ENCODE results near the gene PI4K2A. TPM values are rescaled to one million over a fixed set of nuclear protein-coding genes. Genes with fewer than 3 reads are reported as not detected.
"Not testable (repeated sequence)": the region's sequence is repeated elsewhere in the genome, so short reads cannot be mapped to it uniquely, and the experiment has no call there.

The PI4K2A gene
- polyA plus RNA-seq, 1 donor: 9.5 TPM

DNA sequence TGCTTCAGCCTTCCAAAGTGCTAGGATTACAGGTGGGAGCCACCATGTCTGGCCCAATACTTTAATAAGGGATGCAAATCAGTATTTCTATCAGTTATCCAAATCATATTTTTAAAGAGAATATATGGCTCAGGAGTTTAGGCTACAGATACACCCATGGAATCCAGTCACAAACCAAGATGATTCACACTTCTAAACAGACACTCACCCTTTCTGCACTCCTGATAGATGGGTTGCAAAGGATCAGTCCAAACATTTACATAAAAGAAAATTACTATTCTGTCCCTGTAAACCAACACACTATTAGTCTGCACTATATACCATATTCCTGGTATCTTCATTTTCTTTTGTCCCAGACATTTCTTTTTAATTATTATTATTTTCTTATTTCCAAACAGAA, 9.4 kb upstream of the PI4K2A start:
- no peak for DNase-seq (ENCODE audit: low read depth)

DNA sequence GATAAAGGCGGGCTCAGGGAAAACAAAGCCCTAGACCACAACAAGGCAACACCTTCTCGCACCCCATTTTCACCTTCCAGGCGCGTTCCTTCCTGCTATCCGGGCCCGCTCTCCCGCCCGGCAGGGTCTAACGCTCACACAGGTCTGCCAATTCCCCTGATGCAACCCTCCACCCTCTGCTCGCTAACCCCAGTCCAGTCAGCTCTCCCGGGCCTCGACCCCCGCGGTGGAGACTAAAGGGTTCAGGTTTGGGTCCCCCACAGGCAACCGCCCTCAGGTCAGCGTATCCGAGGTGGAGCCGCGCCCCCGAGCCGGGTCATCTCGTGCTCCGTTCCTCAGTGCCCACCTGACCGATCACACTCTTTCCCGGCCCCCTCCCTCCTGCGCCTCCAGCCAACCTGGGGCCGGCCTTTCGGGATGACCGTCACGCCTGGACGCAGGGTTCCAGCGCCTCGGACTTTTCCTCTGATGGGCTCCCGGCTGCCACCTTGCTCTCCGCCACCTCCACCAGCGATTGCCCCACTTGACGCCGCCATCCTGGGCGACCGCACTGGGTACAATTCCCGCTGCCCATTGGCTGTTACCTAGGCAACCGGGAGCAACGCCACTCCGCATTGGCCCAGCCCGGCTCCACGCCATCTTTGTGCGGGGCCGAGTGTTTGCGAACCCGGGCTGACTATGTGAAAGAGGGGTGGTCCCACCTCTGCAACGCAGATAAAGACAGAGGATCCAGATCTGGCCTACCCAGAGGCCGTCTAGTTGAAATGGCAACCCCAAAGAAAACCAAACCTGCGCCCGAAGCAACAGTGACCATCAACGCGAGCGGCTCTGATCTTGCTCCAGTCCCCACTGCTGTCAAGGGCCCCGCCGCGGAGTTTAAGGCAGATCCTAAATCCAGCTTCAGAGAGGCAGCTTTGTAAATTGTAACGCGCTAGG, 7.3 kb upstream of the PI4K2A start, which contains the start of gene MORN4:
Gene MORN4, minus strand, starts transcription at position 552 of the 936 bp plus-strand sequence. CDS start 13,847 bp downstream, outside the sequence.
- DNase-seq (ENCODE audit: low read depth): peak; percentile 62

GRCh38 chr10:97633921-97634320, 6.5 kb upstream of the PI4K2A start:
- DNase-seq (ENCODE audit: low read depth): no peak

GRCh38 chr10:97635577-97635976, 4.9 kb upstream of the PI4K2A start:
- no peak for DNase-seq (ENCODE audit: low read depth)

DNA sequence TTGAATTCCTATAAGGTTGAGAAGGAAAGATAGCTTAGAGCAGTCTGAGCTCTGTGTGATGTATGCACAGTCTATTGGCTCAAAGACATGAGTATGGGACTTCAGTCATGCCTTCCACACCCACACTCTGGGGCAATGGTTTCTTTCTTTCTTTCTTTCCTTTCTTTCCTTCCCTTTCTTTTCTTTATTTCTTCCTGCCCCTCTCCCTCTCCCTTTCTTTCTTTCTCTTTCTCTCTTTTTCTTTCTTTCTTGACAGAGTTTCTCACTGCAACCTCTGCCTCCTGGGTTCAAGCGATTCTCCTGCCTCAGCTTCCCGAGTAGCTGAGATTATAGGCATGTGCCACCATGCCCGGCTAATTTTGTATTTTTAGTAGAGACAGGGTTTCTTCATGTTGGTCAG, 1.4 kb upstream of the PI4K2A start:
- DNase-seq (ENCODE audit: low read depth): not testable (repeated sequence)

DNA sequence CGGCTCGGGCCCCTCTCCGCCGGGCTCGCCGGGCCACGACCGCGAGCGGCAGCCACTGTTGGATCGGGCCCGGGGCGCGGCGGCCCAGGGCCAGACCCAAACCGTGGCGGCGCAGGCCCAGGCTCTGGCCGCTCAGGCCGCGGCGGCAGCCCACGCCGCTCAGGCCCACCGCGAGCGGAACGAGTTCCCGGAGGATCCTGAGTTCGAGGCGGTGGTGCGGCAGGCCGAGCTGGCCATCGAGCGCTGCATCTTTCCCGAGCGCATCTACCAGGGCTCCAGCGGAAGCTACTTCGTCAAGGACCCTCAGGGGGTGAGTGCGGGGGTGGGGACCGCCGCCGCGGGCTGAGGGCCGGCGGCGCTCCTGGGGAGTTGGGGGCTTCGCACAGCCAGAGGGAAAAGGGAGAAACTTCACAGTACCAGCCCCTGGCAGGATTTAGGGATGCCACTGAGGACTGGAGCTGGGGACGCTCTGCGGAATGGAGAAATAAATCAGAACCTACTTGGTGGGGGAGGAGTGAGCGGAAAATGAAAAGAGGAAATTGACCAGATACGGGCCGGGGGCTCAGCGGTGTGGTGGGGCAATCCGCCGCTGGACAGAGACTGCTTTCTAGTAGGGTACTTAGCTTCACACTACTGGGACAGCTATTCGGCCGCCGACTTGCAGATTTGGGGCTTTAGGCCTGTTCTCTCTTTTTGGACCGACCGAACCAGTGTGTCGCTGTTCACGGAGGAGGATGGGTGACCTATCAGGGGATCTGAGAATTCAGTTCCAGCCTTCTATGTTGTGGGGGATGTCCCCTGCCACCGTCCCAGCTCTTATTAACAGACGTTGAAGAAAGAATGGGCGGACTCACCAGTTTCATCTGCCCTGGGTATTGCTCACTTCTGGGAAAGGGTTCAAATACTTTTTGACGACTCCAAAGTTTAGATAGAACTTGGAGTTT, 669 bp downstream of the PI4K2A start:
- DNase-seq (ENCODE audit: low read depth): no peak

- not testable (repeated sequence) for DNase-seq (ENCODE audit: low read depth)
Measured at GRCh38 chr10:97642471-97643159, 2.1 kb downstream of the PI4K2A start.

GRCh38 chr10:97643441-97643985, 3.0 kb downstream of the PI4K2A start:
- DNase-seq (ENCODE audit: low read depth): no peak

- no peak for DNase-seq (ENCODE audit: low read depth)
Measured at GRCh38 chr10:97644936-97645335, 4.5 kb downstream of the PI4K2A start.

GRCh38 chr10:97647556-97647955, 7.1 kb downstream of the PI4K2A start:
- no peak for DNase-seq (ENCODE audit: low read depth)

DNA sequence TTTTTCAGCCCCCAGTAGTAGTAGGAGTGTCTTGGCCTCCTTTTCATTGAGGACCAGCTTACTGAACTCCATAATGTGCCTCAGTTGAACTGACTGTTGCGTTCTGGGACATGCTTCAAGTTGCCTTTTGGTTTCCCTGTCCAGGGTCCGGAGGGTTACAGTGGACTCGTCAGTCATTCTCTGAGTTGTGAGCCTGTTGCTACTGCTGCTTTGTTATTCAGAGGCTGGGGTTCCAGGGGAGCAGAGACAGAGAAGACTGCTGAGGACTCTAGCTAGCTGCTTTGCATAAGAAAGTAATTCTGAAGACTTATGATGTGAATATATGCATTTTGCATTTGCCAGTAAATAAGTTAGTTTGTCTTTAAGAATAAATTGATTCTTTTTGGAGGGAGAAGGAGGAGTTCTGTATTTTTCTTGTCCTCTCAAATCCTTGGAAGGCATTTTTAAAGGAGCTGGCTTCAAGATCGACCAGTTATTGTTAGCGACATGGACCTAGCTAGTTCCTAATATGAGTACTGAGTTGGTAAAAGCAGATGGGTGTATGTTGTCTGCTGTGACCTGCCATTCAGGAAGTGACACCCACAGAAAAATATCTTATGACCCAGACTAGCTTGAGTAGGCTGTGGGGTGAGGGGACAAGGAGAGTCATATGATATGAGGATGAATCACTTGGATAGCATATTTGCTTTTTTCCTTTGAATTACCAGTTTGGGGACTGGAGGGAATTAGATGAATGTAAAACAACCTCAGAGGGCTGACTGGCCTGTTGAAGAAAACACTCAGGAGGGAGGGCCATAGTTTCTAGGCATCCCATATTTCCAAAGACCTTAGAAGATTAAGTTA, 8.3 kb downstream of the PI4K2A start:
- no peak for DNase-seq (ENCODE audit: low read depth)

DNA sequence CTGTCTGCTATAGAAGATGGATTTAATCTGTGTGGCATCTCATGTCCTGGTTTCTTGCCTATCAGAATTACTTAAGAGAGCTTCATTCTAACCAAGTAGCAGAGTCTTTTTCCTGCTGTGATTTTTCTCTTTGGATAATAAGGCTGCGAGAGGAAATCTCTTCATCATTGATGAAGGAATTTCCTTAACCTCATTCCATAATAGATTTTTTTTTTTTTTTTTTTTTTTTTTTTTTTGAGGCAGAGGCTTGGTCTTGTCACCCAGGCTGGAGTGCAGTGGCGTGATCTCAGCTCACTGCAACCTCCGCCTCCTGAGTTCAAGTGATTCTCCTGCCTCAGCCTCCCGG, 8.9 kb downstream of the PI4K2A start:
- DNase-seq (ENCODE audit: low read depth): not testable (repeated sequence)

DNA sequence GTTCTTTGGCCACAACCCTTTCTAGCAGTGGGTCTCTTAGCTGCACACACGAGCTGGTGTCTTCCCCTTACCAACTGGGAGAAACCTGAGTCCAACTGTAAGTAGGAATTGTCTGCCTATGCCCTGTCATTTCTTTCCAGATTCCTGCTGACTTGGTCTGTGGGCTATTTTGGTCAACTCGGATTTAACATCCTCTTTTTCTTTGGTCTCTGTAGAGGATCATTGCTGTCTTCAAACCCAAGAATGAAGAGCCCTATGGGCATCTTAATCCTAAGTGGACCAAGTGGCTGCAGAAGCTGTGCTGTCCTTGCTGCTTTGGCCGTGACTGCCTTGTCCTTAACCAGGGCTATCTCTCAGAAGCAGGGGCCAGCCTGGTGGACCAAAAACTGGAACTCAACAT, 10.3 kb downstream of the PI4K2A start:
- DNase-seq (ENCODE audit: low read depth): no peak

GRCh38 chr10:97651773-97652172, 11.3 kb downstream of the PI4K2A start:
- DNase-seq (ENCODE audit: low read depth): no peak

GRCh38 chr10:97656777-97657176, 16.3 kb downstream of the PI4K2A start:
- no peak for DNase-seq (ENCODE audit: low read depth)

DNA sequence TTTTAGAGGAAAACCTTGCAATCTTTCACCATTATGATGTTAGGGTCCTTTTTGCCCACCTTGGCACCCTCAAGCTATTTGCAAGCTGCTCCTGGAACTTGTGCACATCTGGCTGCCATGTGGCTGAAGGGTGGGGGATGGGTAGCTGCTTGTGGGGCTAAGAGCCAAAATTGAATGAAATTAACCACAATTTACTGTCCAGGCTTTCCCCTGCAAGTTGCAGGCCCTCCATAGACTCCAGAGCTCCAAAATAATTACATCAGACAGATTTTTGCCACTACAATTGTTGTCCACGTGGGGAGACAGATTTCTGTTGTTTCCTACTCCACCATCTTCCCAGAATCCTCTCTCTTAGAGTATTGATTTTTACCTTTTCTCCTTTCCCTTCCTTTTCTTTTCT, 19.1 kb downstream of the PI4K2A start:
- DNase-seq (ENCODE audit: low read depth): no peak

- DNase-seq (ENCODE audit: low read depth): no peak
Measured at GRCh38 chr10:97664282-97664850, 23.9 kb downstream of the PI4K2A start.

- no peak for DNase-seq (ENCODE audit: low read depth)
Measured at GRCh38 chr10:97666992-97667391, 26.5 kb downstream of the PI4K2A start.

DNA sequence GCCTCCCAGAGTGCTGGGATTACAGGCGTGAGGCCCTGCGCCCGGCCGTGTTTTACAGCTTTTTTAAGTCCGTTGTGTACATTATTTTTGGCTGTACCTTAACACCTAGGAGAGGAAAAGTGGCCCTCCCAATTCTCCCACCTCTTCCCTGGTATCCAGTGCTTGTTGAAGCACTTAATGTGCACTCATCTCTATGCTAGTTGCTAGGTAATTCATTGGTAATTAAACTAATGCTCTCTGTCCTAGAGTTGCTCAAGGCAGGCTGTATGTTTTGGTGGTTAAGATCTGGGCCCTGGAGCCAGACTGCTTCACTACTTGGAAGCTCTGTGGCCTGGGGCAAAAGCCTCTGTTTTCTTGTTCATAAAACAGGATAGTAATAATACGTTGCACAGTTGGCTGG, 27.0 kb downstream of the PI4K2A start:
- DNase-seq (ENCODE audit: low read depth): no peak

DNA sequence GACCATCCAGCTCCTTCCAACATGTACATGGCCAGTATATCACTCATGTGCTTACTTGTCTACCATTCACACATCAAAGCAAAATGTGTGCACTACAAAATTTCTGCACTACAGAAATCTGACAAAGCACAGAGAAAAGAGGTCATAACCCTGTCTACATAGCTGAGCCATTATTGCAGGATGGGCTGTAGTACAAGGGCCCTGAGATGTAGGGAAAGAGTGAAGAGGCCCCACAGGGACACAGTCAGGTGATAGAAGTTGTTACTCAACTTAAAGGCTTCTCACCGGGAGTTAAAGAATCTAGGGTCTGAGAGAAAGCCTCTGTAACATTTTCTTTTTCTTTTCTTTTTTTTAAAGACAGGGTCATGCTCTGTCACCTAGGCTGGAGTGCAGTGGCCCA, 29.1 kb downstream of the PI4K2A start:
- DNase-seq (ENCODE audit: low read depth): no peak

Measured in forelimb muscle (tissue), 1 donor.